Measurements from ENCODE around the gene RABL6.
A peak's percentile ranks its signal among the peaks of the same experiment; 100 is the strongest.
"Not testable (repeated sequence)": the region's sequence is repeated elsewhere in the genome, so short reads cannot be mapped to it uniquely, and the experiment has no call there.

RABL6 gene

DNA sequence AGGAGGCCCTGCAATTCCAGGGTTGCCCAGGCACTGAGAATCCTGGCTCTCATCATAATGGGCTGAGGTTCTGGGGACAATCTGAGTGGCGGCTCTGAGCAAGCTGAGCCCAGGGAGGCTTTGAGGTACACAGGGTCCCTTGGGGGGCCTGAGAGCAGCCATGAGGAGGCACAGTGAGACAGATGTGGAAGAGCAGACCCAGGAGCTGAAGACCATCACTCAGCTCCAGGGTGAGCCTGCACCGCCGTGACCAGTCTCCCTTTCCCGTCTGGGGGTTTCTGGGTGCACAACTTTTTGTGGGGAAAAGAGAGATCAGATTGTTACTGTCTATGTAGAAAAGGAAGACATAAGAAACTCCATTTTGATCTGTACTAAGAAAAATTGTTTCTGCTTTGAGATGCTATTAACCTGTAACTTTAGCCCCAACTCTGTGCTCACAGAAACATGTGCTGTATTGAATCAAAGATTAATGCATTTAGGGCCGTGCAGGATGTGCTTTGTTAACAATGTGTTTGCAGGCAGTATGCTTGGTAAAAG, 11.4 kb upstream of the RABL6 start, which contains the start of gene CCDC183:
Gene CCDC183 (plus strand): TSS at position 101 of the 537 bp plus-strand sequence. CDS start 60 bp downstream, at position 161.
- no peak for DNase-seq (ENCODE audit: low read depth)

- DNase-seq (ENCODE audit: low read depth), result not testable (repeated sequence)
These were observed 10.9 kb upstream of the RABL6 start for GRCh38 chr9:136796775-136797347.

DNA sequence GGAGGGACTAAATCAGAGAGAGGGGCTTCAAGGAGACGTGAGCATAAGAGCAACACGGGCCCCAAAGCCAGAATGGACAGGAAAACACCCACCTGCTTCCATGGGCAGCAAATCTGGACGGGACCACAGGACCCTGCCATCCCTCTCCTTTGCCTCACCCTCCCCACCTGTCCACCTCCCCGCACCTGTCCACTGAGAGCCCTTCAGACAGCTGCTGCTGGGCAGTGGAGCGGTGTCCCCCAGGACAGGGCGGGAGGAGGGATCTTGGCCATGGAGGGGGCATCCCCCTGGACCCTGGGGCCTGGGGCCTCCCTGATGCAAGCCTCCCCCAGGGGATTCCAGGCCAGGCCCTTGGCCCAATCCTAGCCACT, 9.1 kb upstream of the RABL6 start:
- no peak for DNase-seq (ENCODE audit: low read depth)

DNA sequence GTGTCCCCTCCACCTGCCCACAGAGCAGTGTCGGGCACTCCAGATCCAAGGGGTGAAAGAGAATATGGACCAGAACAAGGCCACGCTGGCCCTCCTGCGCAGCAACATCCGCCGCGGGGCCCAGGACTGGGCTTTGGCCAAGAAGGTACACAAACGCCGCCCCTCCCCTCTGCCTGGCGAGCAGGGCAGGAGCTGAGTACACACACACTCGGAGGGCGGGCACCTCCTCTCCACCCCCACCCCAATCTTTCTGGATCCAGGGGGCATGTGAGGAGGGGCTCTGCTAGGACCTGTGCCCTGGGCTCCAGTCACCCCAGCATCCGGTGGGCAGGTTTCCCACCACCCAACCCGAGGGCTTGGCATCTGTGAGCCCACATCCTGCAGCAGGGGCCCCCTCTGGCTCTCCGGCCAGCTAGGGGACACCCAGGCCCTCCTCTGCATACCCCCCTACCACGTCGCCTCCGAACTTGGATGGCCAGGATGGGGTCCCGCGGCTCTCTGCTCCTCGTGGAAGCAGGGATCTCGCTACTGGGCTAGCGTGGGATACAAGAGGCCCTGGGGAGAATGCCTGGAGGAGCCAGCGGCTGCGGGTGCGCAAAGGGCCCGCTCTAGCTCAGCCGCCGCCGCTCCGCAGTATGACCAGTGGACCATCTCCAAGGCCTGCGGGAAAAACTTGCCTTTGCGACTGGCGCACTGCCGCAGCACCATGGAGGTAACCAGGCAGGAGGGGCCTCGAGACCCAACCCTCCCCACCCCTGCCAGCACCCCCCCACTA, 8.5 kb upstream of the RABL6 start:
- no peak for DNase-seq (ENCODE audit: low read depth)

DNA sequence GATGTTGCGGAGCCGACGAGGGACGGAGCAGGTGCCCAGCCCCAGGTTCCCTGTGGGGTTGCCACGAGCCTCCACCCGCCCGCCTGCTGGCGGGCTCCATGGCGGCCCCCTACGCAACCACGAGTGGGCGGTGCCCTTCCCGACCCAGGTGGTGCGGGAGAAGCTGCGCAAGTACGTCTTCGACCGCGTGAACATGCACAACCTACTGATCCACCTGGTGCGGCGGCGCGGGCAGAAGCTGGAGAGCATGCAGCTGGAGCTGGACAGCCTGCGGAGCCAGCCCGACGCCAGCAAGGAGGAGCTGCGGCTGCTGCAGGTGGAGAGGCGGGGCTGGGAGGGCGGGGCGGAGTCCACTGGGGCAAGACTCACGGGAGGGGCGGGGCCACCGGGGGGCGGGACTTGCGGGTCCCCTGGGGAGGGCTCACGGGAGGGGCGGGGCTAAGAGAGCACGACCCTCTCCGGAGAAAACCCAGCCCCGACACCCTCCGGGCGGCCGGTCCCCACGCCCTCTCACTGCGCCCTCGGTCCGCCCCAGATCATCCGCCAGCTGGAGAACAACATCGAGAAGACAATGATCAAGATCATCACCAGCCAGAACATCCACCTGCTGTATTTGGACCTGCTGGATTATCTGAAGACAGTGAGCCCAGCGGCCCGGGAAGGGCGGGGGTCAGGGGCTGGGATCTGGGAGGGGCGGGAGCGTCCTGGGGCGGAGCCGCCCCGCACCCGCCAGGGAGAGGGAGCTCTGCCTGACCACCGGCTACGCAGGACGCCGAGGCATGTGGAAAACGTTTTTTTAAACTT, 7.7 kb upstream of the RABL6 start:
- peak; percentile 81 for DNase-seq (ENCODE audit: low read depth)

DNA sequence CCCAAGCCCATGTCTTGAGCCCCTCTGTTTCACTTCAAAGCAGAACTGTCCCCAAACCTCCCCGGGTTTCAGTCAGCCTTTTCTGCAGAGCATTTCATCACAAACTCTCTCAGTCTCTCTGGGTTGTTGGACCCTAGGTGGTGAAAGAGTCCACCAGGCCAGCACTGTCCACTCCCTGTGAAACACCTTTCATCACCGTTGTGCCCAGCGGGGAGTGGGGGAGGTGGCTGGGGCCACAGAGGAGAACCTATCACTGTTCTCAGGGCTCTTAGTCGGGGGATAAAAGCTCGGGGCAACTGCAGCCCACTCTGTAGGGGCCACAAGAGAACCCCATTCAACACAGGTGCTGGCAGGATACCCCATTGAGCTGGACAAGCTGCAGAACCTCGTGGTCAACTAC, 5.4 kb upstream of the RABL6 start:
- DNase-seq (ENCODE audit: low read depth), result no peak

DNA sequence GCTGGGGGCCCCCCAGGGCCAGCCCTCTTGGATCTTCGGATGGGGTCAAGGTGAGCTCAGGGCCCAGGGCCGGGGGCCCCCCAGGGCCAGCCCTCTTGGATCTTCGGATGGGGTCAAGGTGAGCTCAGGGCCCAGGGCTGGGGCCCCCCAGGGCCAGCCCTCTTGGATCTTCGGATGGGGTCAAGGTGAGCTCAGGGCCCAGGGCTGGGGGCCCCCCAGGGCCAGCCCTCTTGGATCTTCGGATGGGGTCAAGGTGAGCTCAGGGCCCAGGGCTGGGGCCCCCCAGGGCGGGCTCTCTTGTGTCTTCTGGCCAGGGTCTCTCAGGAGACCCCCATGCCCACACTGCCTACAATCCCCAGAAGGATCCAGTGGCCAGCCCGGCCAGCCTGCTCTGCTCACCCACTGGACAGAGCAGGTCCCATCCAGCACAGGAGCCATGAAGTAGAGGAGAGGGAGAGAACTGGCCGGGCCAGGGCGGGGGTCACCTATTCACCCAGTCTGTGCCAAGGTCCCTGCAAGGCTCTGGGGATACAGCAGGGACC, 4.7 kb upstream of the RABL6 start:
- not testable (repeated sequence) for DNase-seq (ENCODE audit: low read depth)

GRCh38 chr9:136803551-136804508, 3.9 kb upstream of the RABL6 start:
- DNase-seq (ENCODE audit: low read depth), result no peak

GRCh38 chr9:136804509-136805206, 3.1 kb upstream of the RABL6 start:
- no peak for DNase-seq (ENCODE audit: low read depth)

GRCh38 chr9:136805207-136805740, 2.5 kb upstream of the RABL6 start:
- no peak for DNase-seq (ENCODE audit: low read depth)

- DNase-seq (ENCODE audit: low read depth), result no peak
These were observed 1.7 kb upstream of the RABL6 start for GRCh38 chr9:136806067-136806466.

- no peak for DNase-seq (ENCODE audit: low read depth)
These were observed 1.0 kb upstream of the RABL6 start for GRCh38 chr9:136806631-136807201.

DNA sequence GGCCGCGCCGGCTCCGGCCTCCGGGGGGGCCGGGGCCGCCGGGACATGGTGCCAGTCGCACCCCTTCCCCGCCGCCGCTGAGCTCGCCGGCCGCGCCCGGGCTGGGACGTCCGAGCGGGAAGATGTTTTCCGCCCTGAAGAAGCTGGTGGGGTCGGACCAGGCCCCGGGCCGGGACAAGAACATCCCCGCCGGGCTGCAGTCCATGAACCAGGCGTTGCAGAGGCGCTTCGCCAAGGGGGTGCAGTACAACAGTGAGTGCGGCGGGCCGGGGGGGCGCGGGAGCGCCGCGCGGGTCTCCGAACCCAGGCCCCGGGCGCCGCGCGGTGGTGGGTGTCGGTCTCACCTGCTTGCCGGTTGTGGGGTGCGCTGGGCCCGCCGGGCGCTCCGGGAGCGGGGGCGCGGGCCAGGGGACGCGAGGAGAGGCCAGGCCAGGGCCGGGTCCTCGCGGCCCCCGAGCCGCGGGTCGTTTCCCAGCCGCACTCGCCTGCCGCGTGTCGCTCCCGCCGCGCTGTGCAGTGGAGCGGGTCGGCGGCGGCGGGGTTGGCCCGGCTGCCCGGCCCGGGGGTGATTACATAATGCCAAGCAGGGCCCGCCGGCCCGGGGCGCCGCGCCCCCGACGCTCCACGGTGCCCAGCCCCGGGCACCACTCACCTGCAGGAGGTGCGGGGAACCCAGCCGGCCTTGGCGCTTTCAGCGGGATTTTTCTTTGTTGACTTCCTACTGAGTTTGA, 492 bp downstream of the RABL6 start:
- DNase-seq (ENCODE audit: low read depth), result no peak

- no peak for DNase-seq (ENCODE audit: low read depth)
These were observed 1.0 kb downstream of the RABL6 start for GRCh38 chr9:136808806-136809158.

GRCh38 chr9:136814725-136815421, 7.1 kb downstream of the RABL6 start:
- no peak for DNase-seq (ENCODE audit: low read depth)

DNA sequence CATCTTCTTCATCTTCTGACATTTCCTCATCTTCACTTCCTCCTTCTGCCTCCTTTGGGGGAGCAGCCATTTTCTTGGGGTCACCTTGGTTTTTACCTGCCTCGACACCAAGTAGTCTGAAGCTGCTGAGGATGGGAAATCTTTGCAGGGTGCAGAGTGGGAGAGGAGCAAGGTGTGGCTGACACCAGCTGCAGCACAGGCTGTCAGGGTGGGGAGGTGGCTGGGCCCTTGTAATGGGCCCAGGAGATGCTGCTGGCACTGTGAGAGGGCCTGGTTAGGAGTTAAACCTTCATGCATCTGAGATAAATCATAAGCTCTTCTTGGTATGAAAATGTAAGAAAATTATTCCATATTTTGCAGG, 7.7 kb downstream of the RABL6 start:
- DNase-seq (ENCODE audit: low read depth), result no peak

GRCh38 chr9:136820971-136821825, 13.4 kb downstream of the RABL6 start:
- no peak for DNase-seq (ENCODE audit: low read depth)
